ENCODE data around the gene ANAPC1.

ANAPC1 gene, protein sequence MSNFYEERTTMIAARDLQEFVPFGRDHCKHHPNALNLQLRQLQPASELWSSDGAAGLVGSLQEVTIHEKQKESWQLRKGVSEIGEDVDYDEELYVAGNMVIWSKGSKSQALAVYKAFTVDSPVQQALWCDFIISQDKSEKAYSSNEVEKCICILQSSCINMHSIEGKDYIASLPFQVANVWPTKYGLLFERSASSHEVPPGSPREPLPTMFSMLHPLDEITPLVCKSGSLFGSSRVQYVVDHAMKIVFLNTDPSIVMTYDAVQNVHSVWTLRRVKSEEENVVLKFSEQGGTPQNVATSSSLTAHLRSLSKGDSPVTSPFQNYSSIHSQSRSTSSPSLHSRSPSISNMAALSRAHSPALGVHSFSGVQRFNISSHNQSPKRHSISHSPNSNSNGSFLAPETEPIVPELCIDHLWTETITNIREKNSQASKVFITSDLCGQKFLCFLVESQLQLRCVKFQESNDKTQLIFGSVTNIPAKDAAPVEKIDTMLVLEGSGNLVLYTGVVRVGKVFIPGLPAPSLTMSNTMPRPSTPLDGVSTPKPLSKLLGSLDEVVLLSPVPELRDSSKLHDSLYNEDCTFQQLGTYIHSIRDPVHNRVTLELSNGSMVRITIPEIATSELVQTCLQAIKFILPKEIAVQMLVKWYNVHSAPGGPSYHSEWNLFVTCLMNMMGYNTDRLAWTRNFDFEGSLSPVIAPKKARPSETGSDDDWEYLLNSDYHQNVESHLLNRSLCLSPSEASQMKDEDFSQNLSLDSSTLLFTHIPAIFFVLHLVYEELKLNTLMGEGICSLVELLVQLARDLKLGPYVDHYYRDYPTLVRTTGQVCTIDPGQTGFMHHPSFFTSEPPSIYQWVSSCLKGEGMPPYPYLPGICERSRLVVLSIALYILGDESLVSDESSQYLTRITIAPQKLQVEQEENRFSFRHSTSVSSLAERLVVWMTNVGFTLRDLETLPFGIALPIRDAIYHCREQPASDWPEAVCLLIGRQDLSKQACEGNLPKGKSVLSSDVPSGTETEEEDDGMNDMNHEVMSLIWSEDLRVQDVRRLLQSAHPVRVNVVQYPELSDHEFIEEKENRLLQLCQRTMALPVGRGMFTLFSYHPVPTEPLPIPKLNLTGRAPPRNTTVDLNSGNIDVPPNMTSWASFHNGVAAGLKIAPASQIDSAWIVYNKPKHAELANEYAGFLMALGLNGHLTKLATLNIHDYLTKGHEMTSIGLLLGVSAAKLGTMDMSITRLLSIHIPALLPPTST (N-terminal part only)

DNA sequence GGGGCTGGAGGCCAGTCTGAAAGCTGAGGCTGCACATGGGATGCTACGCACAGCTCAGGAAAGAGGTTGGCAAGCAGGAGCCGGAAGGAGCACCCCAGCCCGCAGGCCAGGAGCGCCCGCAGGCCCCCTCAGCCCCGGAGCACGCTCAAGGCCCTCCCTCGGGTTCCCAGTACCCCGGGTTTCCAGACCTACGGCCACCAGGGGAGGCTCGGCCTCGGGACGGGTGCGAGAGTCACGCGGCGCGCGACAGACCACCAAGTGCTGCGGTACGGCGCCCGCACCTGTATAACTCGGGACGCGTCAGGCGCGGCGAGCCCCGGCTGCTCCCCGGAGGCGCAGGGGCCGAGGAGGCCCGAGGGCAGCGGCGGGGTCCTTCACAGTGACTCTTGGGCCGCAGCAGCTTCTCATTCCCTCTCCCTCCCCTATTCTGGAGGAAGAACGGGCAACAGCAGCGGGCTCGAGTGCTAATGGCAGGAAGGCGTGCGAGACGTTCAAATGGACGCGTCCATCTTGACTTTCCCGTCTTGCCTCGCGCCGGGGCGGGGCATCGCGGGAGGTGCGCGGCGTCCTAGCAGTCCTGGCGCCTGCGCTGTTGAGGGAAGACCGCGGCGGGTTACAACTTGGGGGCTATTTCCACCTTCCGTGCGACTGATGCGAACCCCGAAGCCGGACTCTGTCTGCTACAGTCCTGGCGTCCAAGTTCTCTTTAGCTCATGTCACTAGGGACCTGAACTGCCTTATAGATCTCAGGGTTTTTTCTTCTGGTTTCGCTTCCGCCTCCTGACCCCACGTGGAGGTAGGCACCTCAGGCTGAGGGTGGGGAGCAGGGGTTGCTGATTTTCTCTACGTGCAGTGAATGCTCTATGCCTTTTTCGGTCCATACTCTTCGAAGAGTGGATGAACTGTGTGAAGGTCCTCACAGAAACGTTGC lies at the start of gene ANAPC1:
TSS of gene ANAPC1 (minus strand) at position 533 of the 931 bp plus-strand sequence. CDS start 3,368 bp downstream, outside the sequence.
- no peaks in the 10 kb centered on the region for H3K9me3 ChIP-seq (ENCODE audit: insufficient read depth, low read length, severe bottlenecking)
- H3K27ac ChIP-seq (ENCODE audit: low read length): peak within 1 kb of the TSS; percentile 91
- H3K4me2 ChIP-seq (ENCODE audit: insufficient read depth, low read length): peak within 1 kb of the TSS; percentile 58
- peak within 1 kb of the TSS; percentile 97 for H2AFZ ChIP-seq (ENCODE audit: low read depth, low read length)
- TF ChIP-seq, protein P1, sequence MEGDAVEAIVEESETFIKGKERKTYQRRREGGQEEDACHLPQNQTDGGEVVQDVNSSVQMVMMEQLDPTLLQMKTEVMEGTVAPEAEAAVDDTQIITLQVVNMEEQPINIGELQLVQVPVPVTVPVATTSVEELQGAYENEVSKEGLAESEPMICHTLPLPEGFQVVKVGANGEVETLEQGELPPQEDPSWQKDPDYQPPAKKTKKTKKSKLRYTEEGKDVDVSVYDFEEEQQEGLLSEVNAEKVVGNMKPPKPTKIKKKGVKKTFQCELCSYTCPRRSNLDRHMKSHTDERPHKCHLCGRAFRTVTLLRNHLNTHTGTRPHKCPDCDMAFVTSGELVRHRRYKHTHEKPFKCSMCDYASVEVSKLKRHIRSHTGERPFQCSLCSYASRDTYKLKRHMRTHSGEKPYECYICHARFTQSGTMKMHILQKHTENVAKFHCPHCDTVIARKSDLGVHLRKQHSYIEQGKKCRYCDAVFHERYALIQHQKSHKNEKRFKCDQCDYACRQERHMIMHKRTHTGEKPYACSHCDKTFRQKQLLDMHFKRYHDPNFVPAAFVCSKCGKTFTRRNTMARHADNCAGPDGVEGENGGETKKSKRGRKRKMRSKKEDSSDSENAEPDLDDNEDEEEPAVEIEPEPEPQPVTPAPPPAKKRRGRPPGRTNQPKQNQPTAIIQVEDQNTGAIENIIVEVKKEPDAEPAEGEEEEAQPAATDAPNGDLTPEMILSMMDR (IDR thresholded peaks at IDR 0.05; ENCODE audit: borderline replicate concordance, extremely low read depth, low read length, poor library complexity, severe bottlenecking): peak; percentile 3
- TF ChIP-seq EZH2 (IDR thresholded peaks at IDR 0.05; ENCODE audit: borderline replicate concordance, low read depth, low read length, severe bottlenecking): no peak
- H3K9ac ChIP-seq (ENCODE audit: low read depth, low read length): peak within 1 kb of the TSS; percentile 87
- H3K4me3 ChIP-seq (ENCODE audit: low read depth in 1 of 2, low read length in 2 of 2): peak within 1 kb of the TSS; percentile 82 to 94
- DNase-seq: peak; percentile 89
- peaks cover 7% of the 10 kb centered on the region; the same call in 1 of the 2 replicates for H4K20me1 ChIP-seq (ENCODE audit: insufficient read depth, low read length)
- peak; percentile 92 for ATAC-seq (ENCODE audit: insufficient read depth, low read depth)
- H3K4me1 ChIP-seq (ENCODE audit: insufficient read depth, low read length): peaks cover 26% of the 10 kb centered on the region
- H3K79me2 ChIP-seq (ENCODE audit: insufficient read depth, low read length): peaks cover 43% of the 10 kb centered on the region
- H3K36me3 ChIP-seq (ENCODE audit: insufficient read depth, low read length): peaks cover 17% of the 10 kb centered on the region
- no peaks in the 10 kb centered on the region for H3K27me3 ChIP-seq (ENCODE audit: insufficient read depth, low read length, poor library complexity)

DNA sequence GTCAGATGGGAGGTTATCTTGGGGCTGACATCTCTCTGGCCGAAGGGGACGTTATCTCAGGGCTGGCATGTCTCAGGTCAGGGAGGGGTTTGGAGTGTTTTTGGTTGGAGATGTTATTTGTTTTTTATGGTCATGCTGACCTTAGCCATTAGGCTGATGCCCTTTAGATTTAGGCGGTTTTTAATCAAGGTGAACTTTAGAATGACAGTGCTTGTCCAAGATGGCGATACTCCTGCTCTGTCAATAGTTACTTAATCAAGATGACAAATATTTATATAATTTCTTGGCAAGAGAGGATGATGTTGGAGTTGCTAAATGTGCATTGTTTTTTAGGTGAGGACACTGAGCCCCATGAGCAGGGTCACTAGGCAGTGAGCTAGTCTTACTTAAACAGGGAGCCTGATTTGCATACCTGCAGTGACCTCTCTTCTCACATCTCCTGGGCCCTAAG lies 48.9 kb upstream of the ANAPC1 start:
- ATAC-seq (ENCODE audit: insufficient read depth, low read depth): no peak
- Histone ChIP-seq H3K27ac (ENCODE audit: low read length) (no peak overlapping the region), H3K9me3 (ENCODE audit: insufficient read depth, low read length, severe bottlenecking) (no peaks in the 10 kb centered on the region), H3K4me1 (ENCODE audit: insufficient read depth, low read length) (no peaks in the 10 kb centered on the region), H3K79me2 (ENCODE audit: insufficient read depth, low read length) (no peaks in the 10 kb centered on the region), H3K36me3 (ENCODE audit: insufficient read depth, low read length) (no peaks in the 10 kb centered on the region), H3K4me2 (ENCODE audit: insufficient read depth, low read length) (no peak overlapping the region), H3K4me3 (ENCODE audit: low read depth in 1 of 2, low read length in 2 of 2) (no peak overlapping the region), H2AFZ (ENCODE audit: low read depth, low read length) (no peak overlapping the region), H3K27me3 (ENCODE audit: insufficient read depth, low read length, poor library complexity) (no peaks in the 10 kb centered on the region), H3K9ac (ENCODE audit: low read depth, low read length) (no peak overlapping the region), H4K20me1 (ENCODE audit: insufficient read depth, low read length) (no peaks in the 10 kb centered on the region)
- TF ChIP-seq, protein P1 (IDR thresholded peaks at IDR 0.05; ENCODE audit: borderline replicate concordance, extremely low read depth, low read length, poor library complexity, severe bottlenecking): no peak
- no peak for TF ChIP-seq EZH2 (IDR thresholded peaks at IDR 0.05; ENCODE audit: borderline replicate concordance, low read depth, low read length, severe bottlenecking)
- DNase-seq: no peak

DNA sequence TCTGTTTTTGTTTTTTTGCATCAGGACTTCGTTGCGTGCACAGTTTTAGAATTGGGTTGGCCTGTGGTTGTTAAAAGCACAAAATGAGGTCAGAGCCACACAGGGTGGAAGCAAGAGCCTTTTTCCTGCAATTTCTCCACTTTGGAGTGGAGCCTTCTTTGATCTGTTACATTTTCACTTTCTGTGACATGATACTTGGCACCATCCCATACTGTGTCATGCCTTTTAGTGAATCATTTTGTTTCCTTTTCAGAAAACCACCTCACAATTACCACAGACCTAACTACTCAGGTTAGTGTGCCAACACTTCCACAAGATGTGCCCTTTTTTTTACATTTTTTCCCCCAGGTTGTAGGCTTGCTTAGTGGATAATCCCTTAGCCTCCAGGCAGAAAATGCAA lies 46.9 kb upstream of the ANAPC1 start:
- Histone ChIP-seq H3K9ac (ENCODE audit: low read depth, low read length) (no peak overlapping the region), H3K27ac (ENCODE audit: low read length) (no peak overlapping the region), H3K4me3 (ENCODE audit: low read depth in 1 of 2, low read length in 2 of 2) (no peak overlapping the region), H2AFZ (ENCODE audit: low read depth, low read length) (no peak overlapping the region), H3K79me2 (ENCODE audit: insufficient read depth, low read length) (no peaks in the 10 kb centered on the region), H3K27me3 (ENCODE audit: insufficient read depth, low read length, poor library complexity) (no peaks in the 10 kb centered on the region), H4K20me1 (ENCODE audit: insufficient read depth, low read length) (no peaks in the 10 kb centered on the region), H3K4me2 (ENCODE audit: insufficient read depth, low read length) (no peak overlapping the region), H3K36me3 (ENCODE audit: insufficient read depth, low read length) (no peaks in the 10 kb centered on the region), H3K4me1 (ENCODE audit: insufficient read depth, low read length) (no peaks in the 10 kb centered on the region), H3K9me3 (ENCODE audit: insufficient read depth, low read length, severe bottlenecking) (no peaks in the 10 kb centered on the region)
- ATAC-seq (ENCODE audit: insufficient read depth, low read depth) (peak; percentile 24; the same call in 1 of the 3 replicates), DNase-seq (no peak)
- TF ChIP-seq EZH2 (IDR thresholded peaks at IDR 0.05; ENCODE audit: borderline replicate concordance, low read depth, low read length, severe bottlenecking): no peak
- TF ChIP-seq, protein P1 (IDR thresholded peaks at IDR 0.05; ENCODE audit: borderline replicate concordance, extremely low read depth, low read length, poor library complexity, severe bottlenecking): no peak
